Right lung (tissue), 5 donors: ENCODE data around the gene SMAD5. TPM values are rescaled to one million over a fixed set of nuclear protein-coding genes. Genes with fewer than 3 reads are reported as not detected.

Source experiments
- DNase-seq, 2 donors: peaks; one replicate each; pipeline ENCODE4 v3.0.0-alpha.2; 2013
- polyA plus RNA-seq, 5 donors: library from polyadenylated mRNA; unstranded; fragments of 120-200 nt; gene quantifications; one replicate each; pipeline versions ENCODE4 v1.2.1 to v1.2.3, GENCODE V29; 2013; ENCODE audit warnings: inconsistent platforms in 1 of 5, low replicate concordance in 1 of 5; ENCODE audit not compliant: insufficient read length in 5 of 5, insufficient read depth in 1 of 5

The SMAD5 gene
- polyA plus RNA-seq, 5 donors, result 50.9 to 84.8 (median 73.4) TPM

DNA sequence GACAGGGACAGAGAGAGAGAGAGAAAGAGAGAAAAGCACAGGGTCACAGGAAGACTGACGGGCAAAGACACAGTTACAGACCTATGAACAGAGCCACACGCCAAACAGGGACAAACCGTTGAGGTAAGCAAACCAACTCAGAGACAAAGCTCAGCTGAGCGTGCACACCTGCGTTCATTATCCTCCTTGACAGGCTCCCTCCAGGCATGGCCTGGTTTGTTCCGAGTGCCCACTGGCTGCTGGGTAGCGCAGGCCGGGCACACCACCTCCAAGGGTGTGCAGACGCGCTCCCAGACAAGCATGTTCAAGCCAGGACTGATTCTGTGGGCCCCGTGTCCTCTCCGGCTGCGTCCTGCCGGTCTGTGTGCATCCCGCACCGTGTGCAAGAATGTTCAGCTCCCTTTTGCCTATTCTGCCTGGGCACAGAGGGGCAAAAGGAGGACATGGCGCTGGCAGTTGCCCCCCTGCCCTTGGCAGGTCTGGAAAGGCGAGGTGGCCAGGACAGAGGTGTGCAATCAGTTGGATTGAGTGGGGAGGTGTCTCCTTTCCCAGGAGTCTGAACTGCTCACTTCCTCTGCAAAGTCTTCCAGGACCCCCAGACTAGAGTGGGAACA, 60.8 kb downstream of the SMAD5 start:
- no peak for DNase-seq

DNA sequence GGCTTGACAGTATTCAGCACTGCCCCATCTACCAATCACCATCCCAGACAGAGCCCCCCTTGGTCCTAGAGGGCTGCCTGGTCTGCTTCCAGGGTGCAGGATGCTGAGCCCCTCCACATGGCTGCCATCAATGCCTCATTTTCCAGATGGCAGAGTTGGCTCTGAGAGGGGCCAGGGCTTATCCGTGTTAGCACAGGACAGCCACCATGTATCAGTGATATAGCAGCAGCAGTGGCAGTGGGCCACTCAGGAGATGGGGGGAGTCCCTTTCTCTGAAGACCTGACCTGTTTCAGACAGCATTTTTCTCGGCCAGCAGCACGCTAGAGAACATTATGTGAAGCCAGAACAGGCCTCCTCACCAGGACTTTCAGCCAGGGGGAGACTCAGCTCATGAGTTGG, 61.9 kb downstream of the SMAD5 start:
- no peak for DNase-seq

- DNase-seq, result no peak
These were observed 63.6 kb downstream of the SMAD5 start for GRCh38 chr5:136195971-136196820.

GRCh38 chr5:136197462-136198142, 65.0 kb downstream of the SMAD5 start:
- DNase-seq, result no peak

DNA sequence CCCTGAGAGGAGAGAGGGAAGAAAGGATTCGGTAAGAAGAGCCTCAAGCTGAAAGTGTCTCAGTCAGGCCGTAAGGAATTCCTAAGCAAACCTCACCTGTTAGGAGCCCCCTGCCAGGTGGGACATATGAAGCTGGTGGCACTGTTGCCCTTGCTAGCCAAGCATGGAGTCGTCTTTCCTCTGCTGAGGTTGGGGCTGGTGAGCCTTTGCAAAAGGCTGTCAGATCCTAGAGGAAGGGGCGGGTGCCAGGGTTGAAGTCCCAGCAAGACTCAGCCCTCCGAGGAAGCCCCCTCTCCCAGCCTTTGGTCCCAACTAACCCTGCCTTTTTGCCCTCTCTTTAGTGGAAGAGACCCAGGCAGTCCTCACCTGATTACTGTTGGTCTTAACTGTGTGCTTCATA, 65.8 kb downstream of the SMAD5 start:
- no peak for DNase-seq

- no peak for DNase-seq
These were observed 66.8 kb downstream of the SMAD5 start for GRCh38 chr5:136199408-136199807.

GRCh38 chr5:136200130-136200529, 67.5 kb downstream of the SMAD5 start:
- DNase-seq, result no peak

DNA sequence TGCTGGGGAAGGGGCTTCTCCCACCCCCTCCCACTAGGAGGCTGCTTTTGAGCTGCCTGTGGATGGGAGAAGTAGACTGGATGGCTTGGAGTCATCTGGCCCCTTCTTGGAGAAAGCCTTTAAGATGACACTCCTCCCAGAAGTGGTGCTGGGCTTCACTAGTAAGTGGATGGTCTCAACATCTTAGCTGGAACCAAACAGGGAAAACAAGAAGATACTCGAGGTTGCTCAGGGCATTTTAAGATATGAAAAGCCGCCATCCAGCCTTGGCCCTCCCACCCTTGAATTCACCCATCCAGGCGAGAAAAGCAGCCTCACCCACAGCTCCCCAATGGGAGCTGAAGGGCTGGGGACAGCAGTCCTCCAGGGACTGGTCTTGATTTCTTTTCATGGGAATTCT, 68.1 kb downstream of the SMAD5 start:
- no peak for DNase-seq

GRCh38 chr5:136201870-136202269, 69.2 kb downstream of the SMAD5 start:
- no peak for DNase-seq

GRCh38 chr5:136202469-136203205, 70.0 kb downstream of the SMAD5 start:
- no peak for DNase-seq

GRCh38 chr5:136203303-136203922, 70.8 kb downstream of the SMAD5 start:
- no peak for DNase-seq

DNA sequence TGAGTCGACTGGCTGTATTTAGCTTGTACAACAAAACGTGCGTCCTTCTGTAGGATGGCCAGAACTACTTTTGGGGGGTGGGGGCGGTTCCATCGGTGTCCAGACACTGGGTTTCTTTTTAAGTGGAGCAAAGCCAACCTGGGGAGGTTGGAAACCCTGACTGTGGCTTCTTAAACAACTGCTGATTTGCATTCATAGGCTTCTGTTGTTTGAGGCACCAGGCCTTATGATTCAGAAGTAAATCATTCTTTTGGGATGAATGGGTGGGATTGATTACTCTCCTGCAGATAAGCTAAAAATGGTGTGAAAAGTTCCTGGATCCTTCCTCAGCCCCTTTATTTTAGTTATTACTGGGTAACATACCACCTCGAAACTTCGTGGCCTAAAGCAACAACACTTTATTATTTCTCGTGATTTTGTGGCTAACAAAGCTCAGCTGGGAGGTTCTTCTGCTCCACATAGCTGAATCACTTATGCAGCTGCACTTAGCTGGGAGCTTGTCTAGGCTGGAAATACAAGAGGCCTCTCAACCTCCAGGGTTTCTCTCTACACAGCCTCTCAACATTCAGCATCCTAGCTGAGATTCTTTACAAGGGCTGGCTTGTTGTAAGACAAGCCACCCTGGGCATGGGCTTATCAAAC, 72.5 kb downstream of the SMAD5 start:
- DNase-seq, result no peak

GRCh38 chr5:136205941-136206340, 73.3 kb downstream of the SMAD5 start:
- DNase-seq, result no peak

GRCh38 chr5:136206361-136206760, 73.7 kb downstream of the SMAD5 start:
- no peak for DNase-seq

- no peak for DNase-seq
These were observed 75.0 kb downstream of the SMAD5 start for GRCh38 chr5:136207631-136208030.

DNA sequence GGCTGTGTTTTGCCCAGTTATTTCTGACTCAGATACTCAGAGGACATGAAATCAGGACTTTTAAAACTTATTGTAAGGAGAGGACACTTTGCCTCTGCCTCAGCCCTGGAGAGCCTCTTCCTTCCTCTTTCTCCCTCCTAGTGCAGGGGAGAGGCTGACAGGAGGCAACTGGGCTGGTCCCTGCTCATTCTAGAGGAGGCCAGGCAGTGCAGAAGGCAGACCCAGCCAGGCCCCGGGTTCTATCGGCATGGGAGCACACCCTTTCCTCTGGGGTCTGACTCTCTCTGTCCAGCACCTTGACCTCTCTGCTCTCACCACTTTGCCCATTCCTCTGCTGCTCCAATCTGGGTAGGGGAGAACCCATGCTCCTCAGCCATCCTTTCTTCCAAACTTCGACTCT, 76.3 kb downstream of the SMAD5 start:
- no peak for DNase-seq

DNA sequence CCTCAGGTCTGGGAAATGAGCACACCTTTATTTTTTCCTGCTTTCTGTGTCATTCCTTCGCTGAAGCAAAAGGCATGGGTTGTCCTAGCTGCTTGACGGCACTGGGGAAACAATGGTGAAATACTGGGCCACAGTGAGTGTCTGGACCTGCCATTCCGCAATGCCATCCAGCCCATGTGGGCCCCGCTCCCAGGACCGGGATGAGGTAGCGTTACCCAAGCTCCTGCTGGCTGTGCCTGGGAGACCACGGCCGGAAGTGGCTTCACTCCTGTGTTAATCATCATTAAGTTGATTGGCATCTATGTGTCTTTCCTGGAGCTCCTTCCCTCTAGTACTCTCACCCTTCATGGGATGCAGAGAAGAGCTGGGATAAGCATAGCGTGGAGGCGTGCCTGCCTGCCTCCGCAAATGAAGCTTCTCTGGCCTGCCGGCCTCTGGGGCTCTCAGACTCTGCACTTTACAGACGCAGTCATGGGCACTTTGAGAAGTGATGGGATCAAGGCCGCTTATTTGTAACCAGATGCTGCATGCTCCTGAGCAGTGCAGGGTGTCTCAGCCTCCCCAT, 76.8 kb downstream of the SMAD5 start:
- no peak for DNase-seq

- DNase-seq, result no peak
These were observed 77.6 kb downstream of the SMAD5 start for GRCh38 chr5:136210259-136210658.

DNA sequence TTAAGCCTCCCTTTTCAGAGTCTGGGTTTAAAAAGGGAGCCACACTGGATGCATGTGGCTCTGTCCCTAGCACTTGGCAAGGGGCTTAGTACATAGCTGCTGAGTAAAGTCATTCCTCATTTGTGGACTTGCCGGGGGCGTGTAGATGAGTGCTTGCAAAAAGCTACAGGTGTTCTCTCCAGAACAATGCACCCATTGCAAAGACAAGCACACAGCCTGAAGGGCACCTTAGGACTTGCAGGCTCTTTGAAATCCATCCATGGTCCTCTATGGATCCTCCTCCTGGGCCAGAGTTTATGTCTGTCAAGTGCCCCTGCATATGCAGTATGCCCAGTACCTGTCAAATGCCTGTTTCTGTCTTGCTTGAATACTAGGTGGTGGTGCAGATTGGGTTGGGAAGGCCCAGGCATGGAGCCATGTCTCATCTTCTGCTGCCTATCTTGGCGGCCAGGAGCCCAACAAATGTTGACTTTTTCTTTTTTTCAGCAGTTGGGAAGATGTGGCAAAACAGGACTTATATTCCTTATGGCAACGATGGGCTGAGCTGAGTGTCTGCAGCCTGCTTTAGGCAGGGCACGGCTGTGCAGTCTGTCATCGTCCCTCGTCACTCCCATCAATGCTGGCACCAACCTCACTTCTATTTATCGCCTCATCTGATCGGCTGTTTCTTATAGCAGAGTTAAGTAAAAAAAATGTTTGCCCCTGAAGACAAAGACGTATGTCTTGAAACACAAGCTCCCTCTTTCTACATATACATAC, 78.8 kb downstream of the SMAD5 start:
- no peak for DNase-seq

GRCh38 chr5:136212252-136212721, 79.6 kb downstream of the SMAD5 start:
- DNase-seq, result peak in 1 of 2 donors; percentile 39
